ENCODE data around the gene DDX11.
"Not testable (repeated sequence)": the region's sequence is repeated elsewhere in the genome, so short reads cannot be mapped to it uniquely, and the experiment has no call there.

Gene DDX11

GRCh38 chr12:31073527-31074332 lies at the start of gene DDX11:
DDX11 (plus strand) TSS chr12:31073860; CDS start chr12:31078394, 4,534 bp downstream.
- DNase-seq: peak; percentile 89

DNA sequence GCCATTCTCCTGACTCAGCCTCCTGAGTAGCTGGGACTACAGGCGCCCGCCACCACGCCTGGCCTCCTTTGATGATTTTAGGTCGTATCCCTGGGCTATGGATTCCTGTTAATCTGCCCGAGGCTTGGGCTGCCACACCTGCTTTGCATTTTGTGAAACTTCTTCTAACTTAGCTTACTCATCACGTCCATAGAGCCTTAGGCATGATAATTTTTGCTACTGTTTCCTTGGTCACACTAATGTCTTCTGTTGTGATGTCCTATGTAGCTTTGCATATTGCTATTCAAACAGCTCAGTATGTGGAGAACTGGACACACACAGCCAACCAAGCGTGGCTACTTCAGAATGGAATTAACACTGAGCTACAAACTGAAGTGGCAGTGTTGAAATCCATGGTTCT lies 47.5 kb upstream of the DDX11 start:
- DNase-seq: no peak

DNA sequence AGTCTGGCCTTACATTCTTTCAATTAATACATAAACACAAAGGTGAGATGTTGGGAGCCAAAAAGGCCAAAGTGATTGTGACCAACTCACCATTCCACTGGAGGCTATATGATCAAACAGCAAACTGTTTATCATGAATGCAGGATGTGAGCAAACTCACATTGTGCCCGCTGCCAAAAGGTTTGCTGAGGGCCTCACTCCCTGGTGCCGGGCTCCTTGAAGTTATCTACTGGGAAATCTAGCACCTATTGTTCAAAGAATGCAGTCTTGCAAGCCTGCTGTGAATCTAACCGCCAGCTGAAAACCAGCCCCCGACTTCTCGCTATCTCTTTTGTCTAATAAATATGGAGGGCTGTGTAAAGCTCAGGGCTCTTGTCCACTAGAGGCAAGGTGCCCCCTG lies 46.7 kb upstream of the DDX11 start:
- DNase-seq: not testable (repeated sequence)

GRCh38 chr12:31029468-31029867 lies 44.2 kb upstream of the DDX11 start:
- no peak for DNase-seq

- DNase-seq: no peak
These were observed 43.6 kb upstream of the DDX11 start for GRCh38 chr12:31029916-31030562.

DNA sequence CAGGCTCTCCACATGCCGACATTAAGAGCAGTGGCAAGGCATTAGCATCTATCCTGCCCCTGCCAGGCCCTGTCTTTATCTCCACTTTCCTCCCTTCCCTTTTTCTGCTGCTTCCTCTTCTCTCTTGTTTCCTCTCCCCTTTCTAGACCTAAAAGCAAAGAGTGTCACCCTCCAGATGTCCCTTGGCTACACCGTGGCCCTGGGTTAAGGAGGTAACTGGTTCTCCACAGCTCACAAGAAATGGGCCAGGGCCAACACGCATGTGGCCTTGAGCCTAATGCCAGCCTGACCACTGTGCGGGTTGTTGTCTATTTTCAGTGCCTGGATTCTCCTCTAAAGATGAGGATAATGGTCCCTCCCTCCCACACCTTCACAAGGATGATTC lies 41.7 kb upstream of the DDX11 start:
- DNase-seq: no peak

DNA sequence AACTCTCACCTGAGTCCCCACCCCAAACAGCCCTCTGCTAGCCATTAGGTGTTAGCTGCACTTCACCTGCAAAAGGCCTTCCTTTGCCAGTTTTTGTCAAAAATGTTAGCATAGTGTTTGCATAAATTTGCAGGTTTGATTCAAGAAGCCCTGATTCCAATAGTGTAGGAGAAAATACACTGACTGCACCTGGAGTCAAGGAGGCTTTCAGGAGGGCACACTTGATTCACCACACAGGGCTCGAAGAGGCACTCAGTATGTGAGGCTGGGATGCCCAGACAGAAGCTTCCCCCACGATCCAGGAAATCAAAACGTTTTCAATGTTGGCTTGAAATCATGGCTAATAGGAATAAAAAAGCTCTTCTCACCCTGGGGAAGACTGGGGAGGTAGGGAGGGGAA lies 40.5 kb upstream of the DDX11 start:
- DNase-seq: no peak

DNA sequence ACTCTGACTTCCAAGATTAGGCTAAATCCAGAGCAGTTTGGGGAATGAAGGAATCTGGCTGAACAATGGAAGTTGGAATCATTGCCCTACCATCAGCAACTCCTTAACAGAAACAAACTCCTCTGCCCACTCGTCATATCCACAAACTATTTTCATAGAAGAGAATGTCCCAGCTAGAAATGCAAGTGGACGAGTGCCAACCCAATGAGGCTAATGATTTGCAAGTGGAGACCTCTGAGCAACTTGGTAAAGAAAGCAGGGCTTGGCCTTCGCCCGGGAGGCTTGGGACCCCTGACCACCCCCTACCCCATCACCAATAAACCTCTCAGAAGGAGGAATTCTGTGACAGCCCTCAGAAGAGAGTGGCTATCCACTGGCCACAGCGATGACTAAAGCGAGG lies 40.0 kb upstream of the DDX11 start:
- no peak for DNase-seq

DNA sequence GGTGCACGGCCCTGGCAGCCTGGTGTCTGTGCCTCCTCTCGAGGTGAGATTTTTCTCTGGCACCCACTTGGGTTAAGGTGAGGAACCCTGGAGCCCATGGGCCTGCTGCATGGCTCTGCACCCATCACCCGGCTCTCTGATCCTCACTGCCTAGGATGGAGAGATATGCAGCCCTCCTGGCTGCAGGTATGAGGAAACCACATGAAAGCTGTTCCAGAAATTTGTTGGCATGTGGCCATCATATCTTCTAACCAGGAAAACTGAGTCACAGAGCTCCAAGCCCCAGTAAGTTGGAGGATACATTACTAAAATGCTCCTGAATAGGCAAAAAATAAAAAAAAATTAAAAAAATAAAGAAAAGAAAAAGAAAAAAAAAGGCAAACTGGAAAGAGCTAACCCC lies 39.3 kb upstream of the DDX11 start:
- no peak for DNase-seq

GRCh38 chr12:31035226-31035625 lies 38.4 kb upstream of the DDX11 start:
- DNase-seq: no peak

GRCh38 chr12:31035967-31036665 lies 37.5 kb upstream of the DDX11 start:
- no peak for DNase-seq

GRCh38 chr12:31037028-31037427 lies 36.6 kb upstream of the DDX11 start:
- DNase-seq: no peak

DNA sequence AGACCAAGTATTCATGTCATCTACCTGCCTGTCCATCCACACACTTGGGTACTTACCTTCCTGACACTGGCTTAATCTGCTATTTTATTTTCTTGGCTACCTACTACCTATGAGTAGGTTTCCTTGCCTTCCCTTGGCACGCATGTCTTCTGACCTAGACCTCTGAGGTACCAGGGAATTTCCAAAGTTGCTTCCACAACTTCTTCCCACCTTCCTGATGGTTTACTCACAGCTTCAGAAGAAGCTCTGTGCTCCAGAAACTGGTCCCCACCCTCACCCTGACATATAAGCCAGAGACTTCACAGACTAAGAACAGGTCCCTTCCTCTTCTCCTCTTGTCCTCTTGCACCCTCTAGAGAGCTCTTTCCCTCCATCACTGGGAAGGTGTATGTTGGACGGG lies 35.7 kb upstream of the DDX11 start:
- no peak for DNase-seq

GRCh38 chr12:31041033-31041564 lies 32.6 kb upstream of the DDX11 start:
- DNase-seq: no peak

- DNase-seq: not testable (repeated sequence)
These were observed 23.5 kb upstream of the DDX11 start for GRCh38 chr12:31050143-31050542.

DNA sequence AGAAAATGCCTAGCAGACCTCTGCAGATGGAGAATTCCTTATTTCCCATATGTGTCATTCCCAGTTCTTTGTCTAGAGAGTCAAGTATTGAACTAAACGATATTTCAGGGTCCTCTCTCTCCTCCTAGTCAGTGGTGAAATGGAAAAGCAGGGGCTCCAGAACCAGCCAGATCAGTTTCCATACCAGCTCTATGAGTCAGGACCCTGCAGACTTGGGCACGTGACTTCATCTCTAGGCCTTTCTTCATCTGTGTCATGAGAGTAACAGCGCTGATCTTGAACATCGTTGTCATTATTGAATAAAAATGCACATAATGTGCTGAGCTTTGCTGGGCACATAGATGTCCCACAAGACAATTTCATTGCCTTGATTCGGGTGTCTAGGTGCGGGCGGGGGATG lies 23.1 kb upstream of the DDX11 start:
- not testable (repeated sequence) for DNase-seq

DNA sequence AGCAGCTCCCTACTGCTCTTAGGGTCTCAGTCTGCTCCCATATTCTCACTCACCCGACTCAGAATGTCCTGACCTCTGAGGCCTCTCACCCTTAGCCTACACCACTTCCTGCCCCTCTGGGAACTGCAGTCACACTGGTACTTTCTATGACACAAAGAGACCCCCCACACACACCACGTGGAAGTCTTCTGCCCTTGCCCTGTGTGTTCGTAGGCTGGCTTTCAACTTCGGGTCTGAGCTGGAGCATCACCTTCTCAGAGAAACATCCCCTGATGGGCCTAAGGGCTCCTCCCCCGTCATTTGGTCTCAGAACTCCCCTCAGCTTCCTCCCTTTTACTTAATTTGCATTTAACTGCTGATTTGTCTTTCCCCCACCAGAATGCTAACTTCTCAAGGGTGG lies 22.0 kb upstream of the DDX11 start:
- DNase-seq: not testable (repeated sequence)

- not testable (repeated sequence) for DNase-seq
These were observed 21.5 kb upstream of the DDX11 start for GRCh38 chr12:31052121-31052520.

DNA sequence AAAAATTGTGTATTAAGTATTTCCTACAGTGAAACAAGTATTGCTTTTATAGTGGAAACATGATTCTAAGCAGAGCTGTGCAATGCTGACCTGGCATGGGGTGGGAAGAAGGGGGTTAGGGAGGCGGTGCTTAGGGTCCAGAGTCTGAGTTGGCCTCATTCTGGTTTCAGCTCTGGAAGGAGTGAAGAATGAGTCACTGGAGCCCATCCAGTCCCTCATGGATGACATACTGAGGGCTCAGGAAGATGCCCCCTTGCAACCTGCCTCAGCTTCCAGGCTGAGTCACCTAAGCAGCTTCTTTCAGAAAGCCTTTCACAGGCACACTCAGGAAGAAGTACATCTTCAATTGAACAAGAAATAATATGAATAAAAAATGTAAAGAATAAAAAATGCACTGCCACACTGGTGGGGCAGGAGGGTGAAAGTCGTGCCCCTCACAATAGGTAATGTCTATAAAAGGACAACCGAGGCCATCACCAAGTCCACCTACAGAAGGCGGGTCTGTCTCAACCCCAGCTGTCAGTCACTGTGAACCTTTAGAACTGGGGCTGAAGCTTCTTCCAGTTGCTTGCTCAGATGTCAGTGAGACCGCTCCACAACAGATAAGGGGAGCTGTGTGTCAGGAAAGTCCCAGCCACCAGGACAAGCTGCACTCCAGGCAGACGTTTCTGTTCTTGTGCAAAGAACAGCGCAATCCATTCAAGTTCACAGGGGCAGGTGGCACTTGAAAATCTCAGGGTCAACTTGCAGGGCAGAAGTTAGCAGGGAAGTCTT lies 20.8 kb upstream of the DDX11 start:
- DNase-seq: not testable (repeated sequence)

GRCh38 chr12:31053944-31054343 lies 19.7 kb upstream of the DDX11 start:
- not testable (repeated sequence) for DNase-seq

GRCh38 chr12:31057671-31058070 lies 16.0 kb upstream of the DDX11 start:
- DNase-seq: no peak

DNA sequence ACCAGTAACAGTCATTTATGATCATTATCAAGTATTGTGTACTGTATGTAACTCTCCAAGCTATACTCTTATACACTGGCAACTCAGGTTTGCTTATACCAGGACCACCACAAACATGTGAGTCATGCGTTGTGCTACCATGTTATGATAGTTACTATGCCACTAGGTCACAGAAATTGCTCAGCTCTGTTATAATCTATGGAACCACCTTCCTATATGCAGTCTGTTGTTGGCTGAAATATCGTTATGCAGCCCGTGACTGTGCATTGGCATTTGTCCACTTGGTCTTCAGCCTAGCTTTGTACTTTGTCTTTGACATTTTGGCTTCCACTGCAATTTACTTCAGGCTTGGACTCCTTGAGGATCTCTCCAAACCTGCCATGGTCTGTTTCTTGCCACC lies 7.5 kb upstream of the DDX11 start:
- DNase-seq: not testable (repeated sequence)

- DNase-seq: not testable (repeated sequence)
These were observed 6.0 kb upstream of the DDX11 start for GRCh38 chr12:31067656-31068055.
